ENCODE data around the gene CACNA1B.

GRCh38 chr9:137851516-137852267 is 25.9 kb upstream of the CACNA1B start:
- TF ChIP-seq CREB1 (IDR thresholded peaks at IDR 0.05; ENCODE audit: low read depth) (no peak), YY1 (IDR thresholded peaks at IDR 0.05; ENCODE audit: low read depth) (no peak), EP300 (IDR thresholded peaks at IDR 0.05; ENCODE audit: borderline replicate concordance) (no peak), TAF1 (IDR thresholded peaks at IDR 0.05; ENCODE audit: low read depth) (no peak), REST (IDR thresholded peaks at IDR 0.05; ENCODE audit: low read depth) (no peak), FOXM1 (IDR thresholded peaks at IDR 0.05; ENCODE audit: borderline replicate concordance, low read depth) (no peak), ZBTB7A (IDR thresholded peaks at IDR 0.05; ENCODE audit: low read depth) (no peak), RAD21 (IDR thresholded peaks at IDR 0.05; ENCODE audit: low read depth) (no peak), EGR1 (IDR thresholded peaks at IDR 0.05) (no peak), MAX (IDR thresholded peaks at IDR 0.05) (no peak), USF1 (IDR thresholded peaks at IDR 0.05) (no peak), CEBPB (IDR thresholded peaks at IDR 0.05) (no peak), NFIC (IDR thresholded peaks at IDR 0.05) (no peak)

All from Ishikawa (cell line).